Measurements from ENCODE around the gene NAV2.
A peak's percentile ranks its signal among the peaks of the same experiment; 100 is the strongest.

The NAV2 gene

DNA sequence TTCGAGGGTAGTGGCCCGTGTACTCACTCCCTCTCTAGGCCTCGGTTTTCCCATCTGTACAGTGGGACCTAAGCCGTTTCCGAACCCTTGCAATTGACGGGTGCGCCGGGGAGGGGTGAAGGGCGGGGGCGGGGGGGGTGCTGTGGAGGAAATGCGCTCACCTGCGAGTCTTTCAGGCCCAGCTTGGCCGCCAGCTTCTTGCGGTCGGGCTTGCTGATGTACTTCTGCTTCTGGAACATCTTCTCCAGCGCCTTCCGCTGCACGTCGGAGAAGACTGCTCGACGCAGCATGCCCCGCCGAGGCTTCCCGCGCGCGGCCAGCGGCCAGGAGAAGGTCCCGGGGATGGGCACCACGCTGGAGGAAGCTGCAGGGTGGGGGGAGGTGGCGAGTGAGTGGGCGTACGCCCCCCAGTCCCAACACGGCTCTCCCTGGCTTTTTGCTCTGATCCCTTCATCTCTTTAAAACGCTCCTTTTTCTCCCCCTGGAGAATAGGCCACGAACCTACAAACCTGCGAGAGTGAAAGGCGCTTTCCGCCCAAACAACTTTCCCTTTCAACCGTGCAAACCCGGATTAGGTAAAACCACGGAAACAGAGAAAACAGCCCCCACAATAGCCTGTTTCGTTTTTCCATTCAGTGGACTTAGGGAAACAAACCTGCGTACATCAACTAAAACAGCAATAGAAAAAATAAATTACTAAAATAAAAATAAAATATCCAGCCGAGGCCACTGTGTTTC lies 444.4 kb downstream of the NAV2 start:
- in situ Hi-C loops (cut with MboI; ENCODE audit: low pct_unique_long_range_greater_than_20kb, low sequenced_read_pairs), result no loop called here

DNA sequence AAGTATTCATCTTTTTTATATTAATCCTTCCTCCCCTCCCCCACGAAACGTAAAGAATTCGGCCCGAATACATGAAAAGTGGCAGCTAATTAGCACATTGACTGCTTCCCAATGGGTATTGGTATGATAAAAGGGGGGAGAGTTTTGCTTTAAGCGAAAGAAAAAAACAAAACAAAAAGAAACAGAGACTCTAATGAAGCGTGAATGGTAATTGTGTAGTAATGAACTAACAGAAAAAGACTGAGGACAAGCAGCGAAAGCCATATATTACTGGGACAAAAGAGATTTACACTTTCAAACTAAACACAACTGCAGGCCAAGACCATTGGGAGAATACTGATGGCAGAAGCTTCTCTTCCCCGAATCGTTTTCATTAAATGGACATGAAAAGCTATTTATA lies 445.1 kb downstream of the NAV2 start:
- no peak for DNase-seq
- in situ Hi-C loops (cut with MboI; ENCODE audit: low pct_unique_long_range_greater_than_20kb, low sequenced_read_pairs), result no loop called here

More for the DNA sequence above, 444.4 kb downstream of the NAV2 start:
- DNase-seq, result no peak

DNA sequence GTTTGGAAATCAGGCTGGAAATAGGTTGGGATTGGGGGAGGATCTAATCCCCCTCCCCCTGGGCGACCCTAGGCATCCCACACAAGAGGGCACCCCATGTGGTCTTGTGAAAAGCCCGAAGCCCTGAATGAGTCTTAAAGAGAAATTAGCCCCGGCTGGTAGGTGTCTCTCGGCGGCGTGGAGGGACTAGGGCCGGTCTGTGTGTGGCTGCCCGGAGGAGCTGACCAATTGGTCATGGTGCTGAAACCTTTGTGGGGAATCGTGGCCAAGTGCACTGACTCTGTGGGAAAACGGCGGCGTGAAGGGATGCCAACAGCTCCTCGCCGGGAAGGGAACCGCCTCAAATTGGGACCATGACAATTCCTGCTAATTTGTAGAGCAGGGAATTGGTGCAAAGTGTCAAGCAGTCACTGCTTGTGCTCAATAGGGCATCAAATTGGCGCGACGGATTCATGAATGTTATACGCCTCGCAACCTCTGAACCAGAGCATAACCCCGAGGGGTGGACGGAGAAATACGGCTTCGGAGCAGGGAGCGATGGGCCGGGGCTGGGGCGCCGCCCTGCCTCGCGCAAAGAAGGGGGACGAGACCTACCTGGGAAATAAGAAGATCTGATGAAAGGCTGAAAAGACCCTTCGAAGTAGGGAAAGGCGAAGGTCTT lies 446.1 kb downstream of the NAV2 start:
- in situ Hi-C loops (cut with MboI; ENCODE audit: low pct_unique_long_range_greater_than_20kb, low sequenced_read_pairs), result no loop called here
- DNase-seq, result peak; percentile 29

DNA sequence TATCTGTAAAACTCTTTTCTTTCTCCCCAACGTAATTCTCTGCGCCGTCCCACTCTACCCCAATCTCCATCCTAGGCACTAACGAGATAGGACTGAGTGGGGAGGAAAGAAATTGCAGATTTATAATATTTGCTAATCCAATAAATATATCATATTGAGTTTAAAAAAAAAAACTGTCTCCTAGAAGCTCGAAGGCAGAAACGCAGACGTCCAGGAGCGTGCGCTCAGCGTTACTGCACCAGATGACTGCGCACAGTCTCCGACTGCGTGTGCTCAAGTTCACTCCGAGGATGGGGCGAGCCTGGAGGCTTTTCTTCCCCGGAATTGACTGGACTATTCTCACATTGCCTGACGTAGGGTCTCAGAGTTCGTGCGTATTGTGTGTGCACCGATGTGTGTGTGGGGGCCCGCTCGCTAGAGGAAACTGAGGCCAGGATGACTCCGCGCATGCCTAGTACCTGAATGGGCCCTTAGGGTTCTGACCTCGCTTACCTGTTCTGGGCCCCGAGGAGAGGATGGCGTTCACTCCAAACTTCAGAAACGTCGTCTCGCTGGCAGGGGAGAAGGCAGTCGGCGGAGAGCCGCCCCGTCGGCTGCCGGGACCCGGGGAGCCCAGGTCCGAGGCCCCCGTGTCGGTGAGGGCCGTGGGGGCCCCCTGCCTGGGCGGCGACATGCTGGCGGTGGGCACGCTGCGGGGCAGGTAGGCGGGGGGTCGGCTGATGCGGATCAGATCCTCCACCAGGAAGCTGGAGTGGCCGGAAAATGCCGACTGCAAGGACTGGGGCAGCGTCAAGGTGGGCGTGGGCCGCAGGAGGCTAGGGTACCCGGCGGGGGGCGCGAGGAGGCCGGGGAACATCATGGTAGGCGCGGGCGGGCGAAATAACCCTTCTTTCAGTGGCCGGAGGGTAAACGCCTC lies 447.1 kb downstream of the NAV2 start:
- DNase-seq, result no peak
- in situ Hi-C loops (cut with MboI; ENCODE audit: low pct_unique_long_range_greater_than_20kb, low sequenced_read_pairs), result no loop called here

DNA sequence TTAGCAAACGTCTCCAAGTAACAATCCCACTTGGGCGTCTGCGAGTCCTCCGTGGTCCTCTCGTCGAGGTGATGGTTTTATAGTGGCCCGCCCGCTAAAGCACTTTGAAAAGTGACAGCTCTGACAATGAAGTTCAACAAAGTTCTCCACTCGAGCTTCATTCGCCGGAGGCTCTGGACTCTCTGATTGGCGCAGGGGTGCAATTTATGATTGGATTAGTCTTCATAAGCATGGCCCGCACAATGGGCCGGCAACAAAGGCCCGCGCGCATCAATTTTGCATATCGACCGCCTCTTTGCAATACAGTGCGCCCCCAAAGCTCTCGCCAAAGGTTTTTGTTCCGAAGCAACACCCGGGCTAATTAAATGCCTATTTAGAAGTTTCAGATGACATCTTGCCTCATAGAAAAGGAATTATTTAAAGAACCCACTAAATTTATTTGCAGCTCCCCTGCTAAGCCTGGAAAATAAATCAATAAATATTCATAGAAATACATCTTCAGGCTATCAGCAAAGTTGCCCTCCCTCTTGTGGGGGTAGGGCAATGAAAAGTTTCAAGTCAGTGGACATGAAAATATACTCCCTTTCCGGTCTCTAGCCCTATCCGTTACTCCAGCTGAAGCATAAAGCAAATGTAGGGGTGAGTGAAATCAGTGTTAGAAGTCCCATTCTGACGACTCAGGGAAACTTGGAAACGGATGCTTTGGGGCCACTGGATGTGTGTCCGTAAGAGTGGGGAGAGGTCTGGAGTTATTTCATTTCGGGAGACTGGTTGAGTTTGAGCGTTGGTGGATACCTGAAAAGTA lies 448.0 kb downstream of the NAV2 start, which contains the start of gene DBX1:
DBX1 (minus strand) TSS at position 51 of the 805 bp plus-strand sequence. CDS start 151 bp downstream, outside the sequence.
- DNase-seq, result no peak
- in situ Hi-C loops (cut with MboI; ENCODE audit: low pct_unique_long_range_greater_than_20kb, low sequenced_read_pairs), result no loop called here

DNA sequence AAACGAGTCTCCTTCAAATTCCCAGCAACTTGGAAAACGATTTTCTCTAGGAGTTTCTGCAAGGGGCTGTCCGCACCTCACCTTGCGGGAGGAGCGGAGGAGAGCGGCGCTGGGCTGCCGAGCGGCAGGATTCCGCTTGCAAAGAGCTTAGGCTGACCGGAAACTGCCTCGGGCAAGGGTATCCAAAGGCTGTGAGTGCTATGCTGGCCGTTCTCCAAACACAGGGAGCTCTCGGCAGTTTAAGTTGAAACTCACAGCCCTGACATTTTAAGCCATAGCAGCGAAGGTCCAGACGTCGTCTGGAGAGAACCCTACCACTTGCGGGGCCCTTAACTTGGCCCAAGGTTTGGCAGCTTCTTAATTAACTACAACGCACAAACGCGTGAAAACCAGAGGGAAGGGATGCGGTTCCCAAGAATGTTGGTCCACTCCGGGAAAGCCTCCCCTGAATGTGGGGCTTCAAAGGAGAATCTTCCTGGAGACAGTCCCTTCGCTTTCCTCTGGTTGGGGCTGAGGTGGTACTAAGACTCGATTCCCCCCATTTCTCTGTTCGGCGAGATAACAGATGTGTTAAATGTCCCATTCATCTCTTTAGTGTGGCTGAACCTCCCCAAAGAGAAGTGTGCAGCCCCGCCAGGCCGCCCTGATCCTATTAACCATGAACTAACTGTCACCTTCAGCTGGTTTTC lies 448.7 kb downstream of the NAV2 start:
- in situ Hi-C loops (cut with MboI; ENCODE audit: low pct_unique_long_range_greater_than_20kb, low sequenced_read_pairs), result no loop called here
- DNase-seq, result no peak

DNA sequence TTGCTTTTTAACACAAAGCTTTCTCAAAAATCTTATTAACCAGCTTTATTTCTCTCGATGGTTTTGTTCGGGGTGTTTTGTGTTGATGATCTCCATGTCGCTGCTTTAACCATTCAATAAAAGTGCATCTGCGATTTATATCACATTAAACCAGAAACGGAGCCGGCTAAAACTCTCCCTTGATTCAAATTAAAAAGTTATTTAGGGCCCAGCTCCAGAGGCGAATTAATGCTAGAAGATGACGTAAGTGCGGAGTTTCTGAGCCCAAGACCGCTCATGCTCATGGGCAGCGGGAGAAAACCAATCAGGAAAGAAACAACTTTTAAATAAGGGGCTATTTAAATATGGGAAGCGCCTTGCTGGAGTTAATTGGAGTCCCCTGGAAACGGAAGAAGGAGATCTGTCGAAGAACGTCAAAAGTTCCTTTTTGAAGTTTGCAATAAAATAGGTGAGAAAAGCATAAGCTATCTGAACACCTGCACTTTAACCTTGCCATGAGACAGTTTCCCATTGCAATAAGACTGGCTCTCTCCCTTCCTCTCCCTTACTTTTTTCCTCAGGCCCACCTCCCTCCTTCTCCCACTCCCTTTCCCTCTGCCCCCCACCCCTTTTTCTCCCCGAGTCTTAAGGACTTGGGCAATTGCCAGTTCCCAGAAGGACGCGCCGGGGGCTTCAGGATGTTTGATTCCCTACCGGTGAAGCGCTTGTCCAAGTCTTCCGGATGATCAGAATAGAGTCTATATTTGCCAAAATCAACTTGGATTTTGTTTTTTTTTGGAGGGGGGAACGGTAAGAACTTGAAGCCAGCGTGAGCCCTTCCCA lies 449.5 kb downstream of the NAV2 start:
- in situ Hi-C loops (cut with MboI; ENCODE audit: low pct_unique_long_range_greater_than_20kb, low sequenced_read_pairs), result no loop called here
- DNase-seq, result no peak

DNA sequence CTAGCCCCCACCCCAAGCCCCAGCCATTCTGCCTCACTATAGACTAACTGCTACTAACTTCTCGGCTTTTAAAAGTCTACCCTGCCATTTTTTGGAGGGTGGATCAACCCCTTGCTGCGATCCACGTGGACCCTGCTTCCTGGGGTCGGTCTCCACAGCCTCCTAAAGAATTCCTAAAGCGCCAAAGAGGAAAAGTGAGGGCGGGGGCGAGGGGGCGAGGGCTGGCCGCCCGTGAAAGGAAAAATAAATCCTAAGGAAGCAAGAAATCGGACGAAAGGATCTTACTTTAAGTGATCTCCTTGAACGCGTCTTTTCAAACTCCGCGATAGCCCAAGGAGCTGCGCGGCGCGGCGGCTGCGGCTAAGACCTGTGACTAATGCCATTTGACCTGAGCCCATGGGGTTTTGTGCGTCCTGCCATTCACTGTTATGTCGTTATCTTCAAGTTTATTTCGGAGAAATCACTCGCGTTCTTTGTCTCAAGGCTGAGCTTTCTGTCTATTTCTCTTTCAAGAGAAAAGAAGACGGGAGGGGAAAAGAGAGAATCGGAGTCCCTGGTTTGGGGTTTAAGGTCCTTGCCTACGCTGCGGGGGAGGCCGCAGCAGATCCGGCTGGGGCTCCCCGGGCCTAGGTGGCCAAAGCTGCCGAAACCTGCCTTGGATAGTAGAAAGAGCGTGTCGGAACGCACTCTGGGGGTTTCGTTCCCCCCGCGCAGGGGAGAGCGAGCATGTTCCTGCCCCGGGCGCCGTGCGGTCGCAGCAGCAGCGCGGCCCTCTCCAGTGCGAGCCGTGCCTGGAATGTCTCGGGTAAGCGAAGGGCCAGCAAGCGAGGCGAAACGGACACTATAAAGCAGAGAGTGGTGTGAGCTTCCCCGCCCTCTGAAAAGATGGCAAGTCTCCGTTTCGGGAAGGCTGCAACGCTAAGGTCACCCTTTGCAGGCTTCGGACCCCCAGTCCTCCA lies 450.5 kb downstream of the NAV2 start:
- no peak for DNase-seq
- in situ Hi-C loops (cut with MboI; ENCODE audit: low pct_unique_long_range_greater_than_20kb, low sequenced_read_pairs), result no loop called here

DNA sequence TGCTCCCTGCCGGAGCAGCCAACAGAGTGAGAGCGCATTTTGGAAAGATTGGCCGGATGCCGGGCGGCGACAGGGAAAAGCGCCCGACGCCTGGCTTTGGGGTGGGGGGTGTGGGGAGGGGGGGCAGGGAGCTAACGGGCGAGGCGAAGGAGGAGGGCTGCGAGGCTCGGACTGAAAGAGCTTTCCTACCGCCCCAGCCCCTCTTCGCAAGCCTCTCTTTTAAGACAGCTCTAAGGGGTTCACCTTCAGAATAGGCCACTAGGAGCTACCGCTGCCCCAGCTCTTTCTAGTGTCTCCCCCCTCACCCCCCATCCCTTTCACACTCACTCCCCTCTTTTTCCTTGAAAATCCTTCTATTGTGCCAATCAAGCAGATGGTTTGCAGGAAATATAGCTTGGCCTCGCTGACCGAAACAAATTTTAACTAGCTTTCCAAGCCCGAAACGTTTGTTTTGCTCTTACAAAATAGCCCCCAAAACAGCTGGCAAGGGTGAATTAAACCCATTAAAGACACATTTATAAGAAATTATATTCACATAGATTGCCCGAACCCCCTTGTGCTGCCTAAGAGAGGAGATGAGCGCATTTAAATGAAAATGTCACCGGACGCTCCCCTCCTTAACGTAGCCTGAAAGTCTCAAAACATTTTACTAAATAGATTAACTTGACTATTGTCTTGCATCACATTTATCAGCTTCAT lies 451.3 kb downstream of the NAV2 start:
- in situ Hi-C loops (cut with MboI; ENCODE audit: low pct_unique_long_range_greater_than_20kb, low sequenced_read_pairs), result no loop called here
- DNase-seq, result no peak

All from KBM-7 (cell line).